ENCODE data around the gene ZMAT2. TPM values are rescaled to one million over a fixed set of nuclear protein-coding genes. Genes with fewer than 3 reads are reported as not detected.

Gene ZMAT2
- total RNA-seq, 8 experiments from 2014 or later, result 55.0 to 93.8 (median 73.5) TPM

Other genes with a start within 250 kb of the ZMAT2 start
- 1 to 10 TPM; 1.2 to 7.8 (median 4.3) TPM for gene EIF4EBP3, start 152.8 kb upstream of the ZMAT2 start, total RNA-seq
- 10 to 100 TPM; 29.1 to 97.6 (median 47.4) TPM for gene SRA1, start 143.0 kb upstream of the ZMAT2 start, total RNA-seq
- gene APBB3, start 135.8 kb upstream of the ZMAT2 start, total RNA-seq, result 10 to 100 TPM; 15.7 to 81.1 (median 33.9) TPM
- gene SLC35A4, start 135.6 kb upstream of the ZMAT2 start, total RNA-seq, result 10 to 100 TPM; 13.1 to 64.1 (median 34.1) TPM
- gene CD14, start 67.3 kb upstream of the ZMAT2 start, total RNA-seq, result 10 to 100 TPM in 2 of 8 experiments, 1 to 10 TPM in 2, under 1 TPM in 4; 0.11 to 13.4 (median 1.4) TPM
- gene TMCO6, start 61.0 kb upstream of the ZMAT2 start, total RNA-seq, result 10 to 100 TPM in 6 of 8 experiments, 1 to 10 TPM in 2; 7.9 to 25.6 (median 11.9) TPM
- 100 to 1,000 TPM in 5 of 8 experiments, 10 to 100 TPM in 3; 93.1 to 149 (median 106) TPM for gene NDUFA2, start 52.8 kb upstream of the ZMAT2 start, total RNA-seq
- gene IK, start 52.6 kb upstream of the ZMAT2 start, total RNA-seq, result 100 to 1,000 TPM in 7 of 8 experiments, 10 to 100 TPM in 1; 92.2 to 153 (median 116) TPM
- gene WDR55, start 35.5 kb upstream of the ZMAT2 start, total RNA-seq, result 10 to 100 TPM in 7 of 8 experiments, 1 to 10 TPM in 1; 9.9 to 29.8 (median 15.1) TPM
- 1 to 10 TPM in 1 of 8 experiments, under 1 TPM in 3, not detected in 4; 0.43 to 1.0 (median 0.46) TPM for gene DND1, start 26.9 kb upstream of the ZMAT2 start, total RNA-seq
- gene HARS1, start 9.1 kb upstream of the ZMAT2 start, total RNA-seq, result 100 to 1,000 TPM in 2 of 8 experiments, 10 to 100 TPM in 6; 53.1 to 102 (median 77.0) TPM
- 10 to 100 TPM; 21.4 to 45.7 (median 32.6) TPM for gene HARS2, start 9.0 kb upstream of the ZMAT2 start, total RNA-seq
- gene PCDHA1, start 85.7 kb downstream of the ZMAT2 start, total RNA-seq, result 1 to 10 TPM in 1 of 8 experiments, under 1 TPM in 7; 0.22 to 1.7 (median 0.68) TPM
- 1 to 10 TPM in 5 of 8 experiments, under 1 TPM in 2, not detected in 1; 0.13 to 6.8 (median 1.5) TPM for gene PCDHA2, start 94.4 kb downstream of the ZMAT2 start, total RNA-seq
- 1 to 10 TPM in 5 of 8 experiments, under 1 TPM in 2, not detected in 1; 0.63 to 5.8 (median 1.6) TPM for gene PCDHA3, start 100.6 kb downstream of the ZMAT2 start, total RNA-seq
- 10 to 100 TPM in 5 of 8 experiments, 1 to 10 TPM in 1, under 1 TPM in 2; 0.05 to 50.8 (median 14.1) TPM for gene PCDHA4, start 106.6 kb downstream of the ZMAT2 start, total RNA-seq
- 1 to 10 TPM in 5 of 8 experiments, under 1 TPM in 2, not detected in 1; 0.24 to 3.1 (median 2.2) TPM for gene PCDHA5, start 121.2 kb downstream of the ZMAT2 start, total RNA-seq
- 10 to 100 TPM in 1 of 8 experiments, 1 to 10 TPM in 4, under 1 TPM in 3; 0.15 to 24.3 (median 2.0) TPM for gene PCDHA6, start 127.5 kb downstream of the ZMAT2 start, total RNA-seq
- 1 to 10 TPM in 5 of 8 experiments, under 1 TPM in 3; 0.05 to 5.3 (median 1.7) TPM for gene PCDHA7, start 133.8 kb downstream of the ZMAT2 start, total RNA-seq
- 1 to 10 TPM in 5 of 8 experiments, under 1 TPM in 1, not detected in 2; 0.31 to 3.2 (median 2.2) TPM for gene PCDHA8, start 140.7 kb downstream of the ZMAT2 start, total RNA-seq
- gene PCDHA9, start 147.9 kb downstream of the ZMAT2 start, total RNA-seq, result 1 to 10 TPM in 4 of 8 experiments, under 1 TPM in 4; 0.05 to 6.2 (median 0.93) TPM
- gene PCDHA10, start 155.4 kb downstream of the ZMAT2 start, total RNA-seq, result 1 to 10 TPM in 6 of 8 experiments, under 1 TPM in 2; 0.10 to 8.1 (median 2.0) TPM
- gene PCDHA11, start 168.5 kb downstream of the ZMAT2 start, total RNA-seq, result 1 to 10 TPM in 5 of 8 experiments, under 1 TPM in 2, not detected in 1; 0.31 to 6.3 (median 5.2) TPM
- gene PCDHA12, start 174.9 kb downstream of the ZMAT2 start, total RNA-seq, result 10 to 100 TPM in 2 of 8 experiments, 1 to 10 TPM in 3, under 1 TPM in 2, not detected in 1; 0.13 to 22.5 (median 7.4) TPM
- gene PCDHA13, start 181.7 kb downstream of the ZMAT2 start, total RNA-seq, result 10 to 100 TPM in 2 of 8 experiments, 1 to 10 TPM in 3, under 1 TPM in 2, not detected in 1; 0.21 to 13.2 (median 2.3) TPM
- gene PCDHAC1, start 225.9 kb downstream of the ZMAT2 start, total RNA-seq, result 10 to 100 TPM in 5 of 8 experiments, 1 to 10 TPM in 1, under 1 TPM in 2; 0.05 to 25.2 (median 14.1) TPM

Measured in motor neuron (in vitro differentiated cells).